Effector memory CD4-positive, alpha-beta T cell (primary cell): ENCODE results near the gene FAM193B.
"Not testable (repeated sequence)": the region's sequence is repeated elsewhere in the genome, so short reads cannot be mapped to it uniquely, and the experiment has no call there.

ENCODE experiments used
- DNase-seq, 3 donors: peaks; one replicate each; pipeline ENCODE4 v3.0.0-alpha.2; 2020
- H3K27ac ChIP-seq: 2 replicates; pipeline ENCODE4 v1.7.0; 2013; ENCODE audit warnings: mild to moderate bottlenecking, low read length, moderate library complexity; ENCODE audit not compliant: insufficient read depth, poor library complexity, severe bottlenecking
- H3K27me3 ChIP-seq: replicated peaks from 2 replicates; pipeline ENCODE4 v1.7.0; 2013; ENCODE audit warnings: mild to moderate bottlenecking, low read length; ENCODE audit not compliant: insufficient read depth, control insufficient read depth, poor library complexity, severe bottlenecking
- H3K36me3 ChIP-seq: 2 replicates; pipeline ENCODE4 v1.7.0; 2013; ENCODE audit warnings: mild to moderate bottlenecking, low read length, moderate library complexity; ENCODE audit not compliant: control insufficient read depth, insufficient read depth
- H3K4me1 ChIP-seq: 2 replicates; pipeline ENCODE4 v1.7.0; 2013; ENCODE audit warnings: low read length, mild to moderate bottlenecking; ENCODE audit not compliant: control insufficient read depth, insufficient read depth, poor library complexity, severe bottlenecking
- H3K4me3 ChIP-seq: 2 replicates; pipeline ENCODE4 v1.7.0; 2013; ENCODE audit warnings: low read length, low read depth, mild to moderate bottlenecking; ENCODE audit not compliant: insufficient read depth, poor library complexity, severe bottlenecking
- H3K9me3 ChIP-seq: 2 replicates; pipeline ENCODE4 v1.7.0; 2013; ENCODE audit warnings: mild to moderate bottlenecking, low read length, moderate library complexity; ENCODE audit not compliant: control insufficient read depth

FAM193B gene

DNA sequence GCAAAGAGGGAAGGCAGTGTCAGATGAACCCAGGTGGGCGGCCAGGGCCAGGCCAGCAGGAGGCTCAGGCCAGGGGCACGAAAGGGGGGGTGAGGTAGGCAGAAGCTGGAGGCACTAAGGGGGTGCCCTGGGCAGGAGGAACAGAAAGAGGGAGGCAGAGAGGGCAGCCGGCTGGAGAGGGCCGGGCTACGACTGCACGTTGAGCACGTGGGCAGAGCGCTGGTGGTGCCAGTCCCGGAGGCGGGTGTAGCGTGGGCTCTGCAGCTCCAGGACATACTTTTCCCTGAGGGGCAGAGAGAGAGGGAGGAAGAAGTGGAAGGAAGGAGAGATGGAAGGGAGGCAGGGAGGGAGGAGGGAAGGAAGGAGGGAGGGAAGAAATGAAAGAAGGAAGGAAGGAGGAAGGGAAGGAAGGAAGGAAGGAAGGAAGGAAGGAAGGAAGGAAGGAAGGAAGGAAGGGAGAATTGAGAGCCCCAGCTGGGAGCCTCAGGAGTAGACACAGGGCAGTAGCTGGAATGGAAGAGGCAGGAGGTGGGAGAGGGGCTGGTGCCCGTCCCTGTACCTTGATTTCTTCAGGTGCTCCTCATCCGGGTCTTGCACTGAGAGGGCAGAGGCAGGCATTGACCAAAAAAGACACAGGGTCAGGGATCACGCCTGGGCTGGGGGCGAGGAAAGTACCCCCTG lies 63.9 kb downstream of the FAM193B start:
- H3K9me3 ChIP-seq = no peaks in the 10 kb centered on the region
- DNase-seq = no peak
- H3K36me3 ChIP-seq = no peaks in the 10 kb centered on the region
- H3K4me1 ChIP-seq = no peaks in the 10 kb centered on the region
- H3K4me3 ChIP-seq = no peak overlapping the region
- H3K27me3 ChIP-seq = no peaks in the 10 kb centered on the region
- no peak overlapping the region for H3K27ac ChIP-seq

DNA sequence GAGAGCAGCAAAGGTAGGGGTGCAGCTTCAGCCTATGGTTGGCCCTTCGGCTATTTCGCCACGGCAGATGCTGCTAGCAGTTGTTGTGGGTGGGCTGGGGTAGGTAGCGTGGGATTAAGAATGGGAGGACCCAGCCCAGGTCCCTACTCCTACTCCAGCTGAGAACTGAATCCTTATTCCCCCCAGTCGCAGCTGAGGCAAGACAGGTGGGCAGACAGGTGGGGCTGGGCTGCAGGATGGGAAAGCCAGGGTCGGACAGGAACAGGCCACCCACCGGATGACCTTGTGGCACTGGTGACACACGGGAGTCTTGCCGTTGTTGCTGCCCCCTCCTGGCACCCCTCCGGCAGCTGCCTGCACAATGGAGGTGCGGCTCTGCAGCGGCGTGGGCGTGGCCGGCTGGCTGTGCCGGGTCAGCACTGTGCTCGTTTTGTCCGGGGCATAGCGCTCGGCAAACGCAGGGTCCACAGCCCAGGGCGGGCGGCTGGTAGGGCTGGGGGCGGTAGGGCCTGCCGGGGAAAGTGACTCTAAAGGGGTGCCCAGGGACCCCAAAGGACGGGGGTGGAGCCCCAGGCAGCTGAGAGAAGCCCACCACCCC lies 65.1 kb downstream of the FAM193B start:
- H3K9me3 ChIP-seq = no peaks in the 10 kb centered on the region
- H3K4me3 ChIP-seq = no peak overlapping the region
- H3K27ac ChIP-seq = no peak overlapping the region
- H3K4me1 ChIP-seq = no peaks in the 10 kb centered on the region
- no peaks in the 10 kb centered on the region for H3K27me3 ChIP-seq
- no peaks in the 10 kb centered on the region for H3K36me3 ChIP-seq
- DNase-seq = no peak

DNA sequence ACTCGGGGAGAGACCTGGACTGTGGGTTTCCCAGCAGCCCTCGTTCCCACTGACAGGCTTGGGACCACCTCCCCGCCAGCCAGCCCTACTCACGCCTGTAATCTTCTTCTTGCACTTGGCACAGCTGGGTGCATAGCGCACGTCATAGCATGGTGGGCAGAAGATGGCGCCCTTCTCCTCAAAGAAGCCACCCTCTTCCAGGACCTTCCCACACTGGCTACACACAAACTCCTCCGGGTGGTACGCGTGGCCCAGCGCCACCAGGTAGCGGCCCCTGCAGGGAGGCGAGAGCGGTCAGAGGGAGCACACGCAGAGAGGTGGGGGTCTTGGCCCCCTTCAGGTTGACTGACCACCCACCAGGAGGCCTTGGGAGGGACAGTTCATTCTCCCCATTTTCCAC lies 66.4 kb downstream of the FAM193B start:
- Histone ChIP-seq H3K27ac (no peak overlapping the region), H3K27me3 (no peaks in the 10 kb centered on the region), H3K9me3 (no peaks in the 10 kb centered on the region), H3K36me3 (no peaks in the 10 kb centered on the region), H3K4me3 (no peak overlapping the region), H3K4me1 (no peaks in the 10 kb centered on the region)
- no peak for DNase-seq

DNA sequence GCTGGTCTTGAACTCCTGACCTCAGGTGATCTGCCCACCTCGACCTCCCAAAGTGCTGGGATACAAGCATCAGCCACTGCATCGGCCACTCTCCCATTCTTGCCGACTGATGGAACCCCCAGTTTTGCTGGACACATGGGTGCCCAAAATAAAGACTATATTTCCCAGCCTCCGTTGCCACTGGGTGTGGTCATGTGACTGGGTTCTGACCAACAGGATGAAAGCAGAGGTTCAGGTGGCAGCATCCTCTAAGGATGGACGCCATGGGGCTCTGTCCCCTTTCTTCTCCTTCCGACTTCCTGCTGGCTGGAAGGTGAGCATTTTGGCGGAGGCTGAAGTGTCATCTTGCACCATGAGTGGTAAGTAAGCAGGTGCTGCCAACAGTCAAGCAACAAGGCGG lies 67.2 kb downstream of the FAM193B start:
- Histone ChIP-seq H3K9me3 (no peaks in the 10 kb centered on the region), H3K36me3 (no peaks in the 10 kb centered on the region), H3K27me3 (no peaks in the 10 kb centered on the region), H3K27ac (no peak overlapping the region), H3K4me1 (no peaks in the 10 kb centered on the region), H3K4me3 (no peak overlapping the region)
- DNase-seq = no peak

DNA sequence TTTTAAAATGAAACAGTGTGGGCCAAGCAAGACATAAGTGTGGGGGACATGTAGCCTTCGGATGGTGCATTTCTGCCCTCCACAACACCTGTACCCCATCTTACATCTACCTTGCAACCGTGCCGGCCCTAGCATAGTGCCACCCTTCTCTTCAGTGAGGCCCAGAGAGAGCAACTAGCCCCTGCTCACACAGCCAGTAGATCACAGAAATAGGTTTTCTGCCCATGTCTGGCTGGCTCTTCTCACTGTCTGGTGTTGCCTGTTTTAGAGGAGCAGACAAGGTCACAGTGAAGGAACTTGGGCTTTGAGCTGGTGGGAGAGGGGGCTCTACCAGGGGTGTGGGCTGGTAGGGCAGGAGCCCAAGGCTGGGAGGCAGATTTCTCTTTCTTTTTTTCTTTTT lies 68.1 kb downstream of the FAM193B start:
- H3K4me1 ChIP-seq = no peaks in the 10 kb centered on the region
- H3K4me3 ChIP-seq = no peak overlapping the region
- H3K27me3 ChIP-seq = no peaks in the 10 kb centered on the region
- H3K27ac ChIP-seq = no peak overlapping the region
- no peak for DNase-seq
- no peaks in the 10 kb centered on the region for H3K9me3 ChIP-seq
- H3K36me3 ChIP-seq = no peaks in the 10 kb centered on the region

DNA sequence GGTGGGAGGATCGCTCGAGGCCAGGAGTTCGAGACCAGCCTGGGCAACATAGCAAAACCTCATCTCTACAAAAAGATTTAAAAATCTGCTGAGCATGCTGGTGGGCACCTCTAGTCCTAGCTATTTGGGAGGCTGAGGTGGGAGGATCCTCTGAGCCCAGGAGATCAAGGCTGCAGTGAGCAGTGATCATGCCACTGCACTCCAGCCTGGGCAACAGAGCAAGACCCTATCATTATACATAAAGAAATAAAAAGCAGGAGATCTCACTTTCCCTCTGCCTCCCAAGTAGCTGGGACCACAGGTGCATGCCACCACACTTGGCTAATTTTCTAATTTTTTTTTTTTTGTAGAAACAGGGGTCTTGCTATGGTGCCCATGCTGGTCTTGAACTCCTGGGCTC lies 68.6 kb downstream of the FAM193B start:
- H3K4me1 ChIP-seq, H3K4me3 ChIP-seq, H3K9me3 ChIP-seq, H3K27me3 ChIP-seq, H3K27ac ChIP-seq, DNase-seq, H3K36me3 ChIP-seq: not testable (repeated sequence)

DNA sequence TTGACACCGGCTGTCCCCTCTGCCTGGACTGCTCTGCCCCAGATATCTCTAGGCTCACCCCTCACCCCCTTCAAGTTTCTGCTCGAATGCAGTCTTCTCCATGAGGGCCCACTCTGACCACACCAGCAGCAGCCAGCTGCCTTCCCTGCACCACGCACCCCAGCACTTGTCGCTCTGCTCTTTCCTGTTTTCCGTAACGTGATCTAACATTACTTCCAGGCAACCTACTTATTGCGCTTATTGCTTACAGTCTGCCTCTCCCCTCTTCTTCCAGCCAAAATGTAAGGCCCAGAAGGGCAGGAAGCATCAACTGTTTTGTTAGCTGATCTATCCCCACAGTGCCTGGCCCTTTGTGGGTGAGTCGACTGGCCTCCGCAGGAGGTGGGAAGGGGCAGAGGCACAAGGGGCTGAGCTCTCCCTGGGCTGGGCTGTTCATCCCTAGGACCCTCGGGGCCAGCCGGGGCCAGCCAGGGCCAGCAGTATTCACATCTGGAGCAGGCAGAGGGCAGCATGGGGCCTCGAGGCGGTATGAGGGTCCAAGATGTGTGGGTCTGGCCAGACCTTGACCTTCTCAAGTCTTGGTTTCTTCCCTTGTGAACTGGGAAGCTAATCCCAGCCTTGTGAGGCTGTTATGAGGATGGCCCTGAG lies 69.3 kb downstream of the FAM193B start:
- no peaks in the 10 kb centered on the region for H3K4me1 ChIP-seq
- no peaks in the 10 kb centered on the region for H3K36me3 ChIP-seq
- no peaks in the 10 kb centered on the region for H3K27me3 ChIP-seq
- DNase-seq = no peak
- no peaks in the 10 kb centered on the region for H3K9me3 ChIP-seq
- no peak overlapping the region for H3K27ac ChIP-seq
- H3K4me3 ChIP-seq = no peak overlapping the region

DNA sequence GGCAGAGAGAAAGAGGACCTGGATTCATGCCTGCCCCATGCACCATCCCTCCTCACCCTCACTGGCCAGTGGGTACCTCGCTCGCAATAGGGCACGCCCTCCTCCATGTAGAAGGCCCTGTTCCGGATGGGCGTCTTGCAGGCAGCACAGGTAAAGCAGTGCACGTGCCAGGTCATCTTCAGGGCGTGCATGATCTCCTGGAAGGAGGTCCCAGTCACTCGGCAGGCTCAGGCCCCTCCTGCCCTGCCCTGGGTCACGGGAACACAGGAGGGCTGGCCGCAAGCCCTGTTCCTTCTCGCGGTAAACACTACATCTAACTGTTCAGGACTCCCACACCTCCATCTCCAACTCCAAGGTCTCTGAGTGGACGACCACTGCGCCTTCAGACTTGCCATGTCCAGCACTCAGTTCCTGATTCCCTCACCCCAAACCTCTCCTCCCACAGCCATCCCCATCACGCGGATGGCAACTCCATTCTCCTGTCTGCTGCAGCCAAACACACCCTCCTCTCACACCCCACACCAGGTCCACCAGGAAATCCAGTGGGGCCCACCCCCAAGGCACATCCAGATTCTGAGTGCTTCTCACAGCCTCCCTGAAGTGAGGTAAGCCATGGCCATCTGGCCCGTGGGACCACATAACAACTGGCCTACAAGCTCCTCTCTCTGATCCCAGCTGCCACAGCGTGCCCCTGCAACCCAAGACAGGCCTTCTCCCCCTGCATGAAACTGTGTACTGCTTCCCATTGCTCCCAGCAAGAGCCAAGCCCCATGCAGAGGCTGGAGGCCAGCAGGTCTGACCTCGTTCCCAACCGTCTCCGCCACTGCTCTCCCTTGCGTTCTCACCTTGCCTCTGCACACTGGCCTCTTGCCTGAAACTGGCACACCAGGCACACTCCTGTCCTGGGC lies 70.1 kb downstream of the FAM193B start:
- no peak overlapping the region for H3K27ac ChIP-seq
- no peaks in the 10 kb centered on the region for H3K36me3 ChIP-seq
- H3K4me1 ChIP-seq = no peaks in the 10 kb centered on the region
- H3K9me3 ChIP-seq = no peaks in the 10 kb centered on the region
- H3K4me3 ChIP-seq = no peak overlapping the region
- no peaks in the 10 kb centered on the region for H3K27me3 ChIP-seq
- DNase-seq = no peak

DNA sequence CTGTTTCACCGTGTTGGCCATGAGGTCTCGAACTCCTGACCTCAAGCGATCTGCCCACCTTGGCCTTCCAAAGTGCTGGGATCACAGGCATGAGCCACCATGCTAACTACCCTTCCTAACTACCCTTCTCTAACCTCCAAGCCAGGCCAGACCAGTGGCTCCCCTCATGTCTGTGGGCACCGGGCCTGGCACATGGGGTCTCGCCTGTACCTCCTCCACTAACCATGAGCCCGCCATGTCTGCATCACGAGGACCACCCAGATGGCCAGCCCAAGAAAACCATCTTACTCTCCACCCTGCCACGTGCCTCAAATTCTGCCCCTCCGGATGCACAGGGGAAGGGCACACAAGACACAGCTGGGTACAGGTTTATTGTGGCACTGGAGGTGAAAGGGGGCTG lies 71.3 kb downstream of the FAM193B start:
- Histone ChIP-seq H3K4me1 (no peaks in the 10 kb centered on the region), H3K36me3 (no peaks in the 10 kb centered on the region), H3K9me3 (no peaks in the 10 kb centered on the region), H3K4me3 (no peak overlapping the region), H3K27me3 (no peaks in the 10 kb centered on the region), H3K27ac (no peak overlapping the region)
- no peak for DNase-seq
